ENCODE data around the gene AFF3. TPM values are rescaled to one million over a fixed set of nuclear protein-coding genes. Genes with fewer than 3 reads are reported as not detected.

The AFF3 gene
- total and polyA plus RNA-seq, 4 donors = 0.48 to 5.3 (median 2.3) TPM

DNA sequence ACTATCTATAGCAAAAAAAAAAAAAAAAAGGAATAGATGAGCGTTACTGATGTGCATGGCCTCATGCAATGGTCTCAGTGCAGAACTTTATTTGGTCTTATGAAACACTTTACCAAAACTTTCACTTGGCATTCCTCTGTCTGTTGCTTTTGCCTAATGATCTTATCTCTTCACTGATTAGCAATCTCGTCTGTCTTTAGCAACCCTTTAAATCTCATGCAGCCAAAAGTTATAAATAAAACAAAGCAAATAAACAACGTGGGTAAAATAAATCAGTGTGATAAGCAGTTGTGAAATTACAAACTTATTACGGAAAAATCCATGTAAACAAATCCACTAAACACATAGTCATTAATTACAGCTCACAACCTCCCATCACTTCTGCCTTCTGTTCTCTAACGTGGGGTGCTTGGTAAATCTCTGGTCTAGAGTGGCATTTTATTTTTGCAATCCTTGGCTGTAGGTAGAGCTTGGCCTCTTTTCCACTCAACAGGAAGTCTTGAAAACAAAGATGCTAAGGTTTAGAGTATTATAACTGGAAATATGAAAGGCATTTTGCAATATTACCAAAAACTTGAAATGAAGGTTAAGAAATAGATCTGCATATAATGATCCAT is 288.0 kb downstream of the AFF3 start (continued):
- TF ChIP-seq NR2F2 (IDR thresholded peaks at IDR 0.05) (no peak), ZBTB33 (IDR thresholded peaks at IDR 0.05) (no peak), CTCF (IDR thresholded peaks at IDR 0.05; ENCODE audit: low read depth, low read length, missing input control) (no peak)

DNA sequence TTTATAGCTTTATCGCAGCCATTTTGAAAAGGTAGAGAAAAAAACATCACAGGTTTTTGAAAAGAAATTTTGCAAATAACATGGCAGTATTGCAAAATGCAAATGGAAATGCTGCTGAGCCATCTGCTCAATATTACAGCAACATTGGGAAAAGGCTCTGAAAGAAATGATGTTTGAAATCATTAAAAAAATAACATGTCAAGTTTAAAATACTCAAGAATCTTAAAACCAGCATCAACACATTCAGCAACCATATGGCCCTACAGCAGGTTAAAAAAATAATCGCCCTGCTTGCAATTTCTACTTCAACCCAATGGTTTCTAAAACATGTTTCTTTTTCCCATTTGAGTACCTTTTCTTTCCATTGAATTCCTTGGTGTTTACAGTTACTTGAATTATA is 289.4 kb downstream of the AFF3 start:
- H3K4me1 ChIP-seq (ENCODE audit: control insufficient read depth in 4 of 4, insufficient read depth in 4 of 4, low read length in 3 of 4) = peaks cover 3 to 46% (median 39%) of the 10 kb centered on the region in 4 donors
- H3K27ac ChIP-seq (ENCODE audit: low read depth in 1 of 2, low read length in 2 of 2) = peak overlapping the region; percentile 74 to 82
- no peaks in the 10 kb centered on the region for H3K9me3 ChIP-seq (ENCODE audit: control insufficient read depth in 4 of 4, low read length in 3 of 4)
- H3K27me3 ChIP-seq (ENCODE audit: control insufficient read depth in 4 of 4, insufficient read depth in 4 of 4, low read length in 3 of 4) = no peaks in the 10 kb centered on the region
- H3K9ac ChIP-seq (ENCODE audit: low read depth in 1 of 2, low read length in 2 of 2) = no peak overlapping the region
- H3K36me3 ChIP-seq (ENCODE audit: control insufficient read depth in 4 of 4, insufficient read depth in 3 of 4, low read depth in 1 of 4, low read length in 3 of 4) = no peaks in the 10 kb centered on the region
- TF ChIP-seq JUND (IDR thresholded peaks at IDR 0.05) (no peak), CTCF (IDR thresholded peaks at IDR 0.05; ENCODE audit: low read depth, low read length, missing input control) (no peak), GABPA (IDR thresholded peaks at IDR 0.05 in 1 of 2, conservative IDR thresholded peaks at IDR 0.05 in 1 of 2) (no peak)
- H3K4me3 ChIP-seq (ENCODE audit: low read depth in 1 of 3, low read length in 3 of 3) = no peak overlapping the region
- DNase-seq (ENCODE audit: low spot score) = no peak
- WGBS = 97% methylated on average over 2 of the region's 2 CpGs

DNA sequence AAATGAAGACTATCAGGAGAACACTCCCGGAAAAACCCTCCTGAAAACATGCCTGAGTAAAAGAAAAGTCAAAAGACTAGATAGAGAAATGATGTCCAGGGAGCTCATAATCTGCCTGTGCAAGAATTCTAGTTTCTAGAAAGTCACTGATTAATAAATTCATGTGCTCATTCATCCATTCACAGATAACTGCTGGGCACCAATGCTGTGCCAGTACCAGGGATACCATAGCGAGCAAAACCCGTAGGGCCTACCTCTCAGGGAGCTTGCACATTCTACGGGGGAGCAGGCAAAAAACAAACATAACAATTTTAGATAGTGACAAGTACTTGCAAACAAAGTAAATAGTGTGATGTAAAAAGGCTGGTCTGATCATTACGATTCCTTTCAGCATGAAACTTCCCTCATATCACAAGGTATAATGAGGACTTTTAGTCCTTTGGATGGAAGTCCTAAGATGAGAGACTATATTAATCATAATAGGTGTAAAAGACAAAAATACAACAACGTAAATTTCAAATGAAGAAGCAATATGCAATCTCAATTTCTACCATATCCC is 289.9 kb downstream of the AFF3 start:
- peak overlapping the region in 1 of 2 donors; percentile 66 for H3K9ac ChIP-seq (ENCODE audit: low read depth in 1 of 2, low read length in 2 of 2)
- no peak for TF ChIP-seq FOXA1 (IDR thresholded peaks at IDR 0.05)
- peak; percentile 44 to 49 for TF ChIP-seq HNF4A (conservative IDR thresholded peaks at IDR 0.05)
- peak; percentile 25 for TF ChIP-seq HNF4G (IDR thresholded peaks at IDR 0.05)
- peak; percentile 47 for TF ChIP-seq TAF1 (conservative IDR thresholded peaks at IDR 0.05)
- TF ChIP-seq JUND (IDR thresholded peaks at IDR 0.05) = no peak
- TF ChIP-seq SP1 (IDR thresholded peaks at IDR 0.05) = peak; percentile 46
- TF ChIP-seq NR2F2 (IDR thresholded peaks at IDR 0.05) = no peak
- TF ChIP-seq FOXA2 (IDR thresholded peaks at IDR 0.05) = peak; percentile 51
- TF ChIP-seq RAD21 (IDR thresholded peaks at IDR 0.05) = peak in 1 of 2 donors; percentile 45
- TF ChIP-seq EGR1 (IDR thresholded peaks at IDR 0.05; ENCODE audit: low read depth in 2 of 2) = no peak
- TF ChIP-seq REST (IDR thresholded peaks at IDR 0.05) = no peak
- no peak for TF ChIP-seq ATF3 (IDR thresholded peaks at IDR 0.05)
- peak in 1 of 2 donors; percentile 47 for TF ChIP-seq RXRA (IDR thresholded peaks at IDR 0.05)
- TF ChIP-seq CTCF (IDR thresholded peaks at IDR 0.05; ENCODE audit: low read depth, low read length, missing input control) = no peak
- TF ChIP-seq YY1 (IDR thresholded peaks at IDR 0.05) = peak; percentile 35
- 45% methylated on average over 6 of the region's 6 CpGs for WGBS
- no peaks in the 10 kb centered on the region for H3K9me3 ChIP-seq (ENCODE audit: control insufficient read depth in 4 of 4, low read length in 3 of 4)
- H3K4me3 ChIP-seq (ENCODE audit: low read depth in 1 of 3, low read length in 3 of 3) = no peak overlapping the region
- H3K27me3 ChIP-seq (ENCODE audit: control insufficient read depth in 4 of 4, insufficient read depth in 4 of 4, low read length in 3 of 4) = no peaks in the 10 kb centered on the region
- DNase-seq (ENCODE audit: low spot score) = no peak
- no peaks in the 10 kb centered on the region for H3K36me3 ChIP-seq (ENCODE audit: control insufficient read depth in 4 of 4, insufficient read depth in 3 of 4, low read depth in 1 of 4, low read length in 3 of 4)
- H3K27ac ChIP-seq (ENCODE audit: low read depth in 1 of 2, low read length in 2 of 2) = peak overlapping the region; percentile 74 to 82
- peaks cover 3 to 46% (median 39%) of the 10 kb centered on the region in 4 donors for H3K4me1 ChIP-seq (ENCODE audit: control insufficient read depth in 4 of 4, insufficient read depth in 4 of 4, low read length in 3 of 4)

Data from liver (tissue), 9 donors.